Activated naive CD4-positive, alpha-beta T cell treated with anti-CD3 and anti-CD28 coated beads, Interleukin-2, amount 50 U/mL, for 24 hours (primary cell): Measurements from ENCODE around the gene ZNF304.
A peak's percentile ranks its signal among the peaks of the same experiment; 100 is the strongest.

Experiments
- H3K27ac Mint-ChIP-seq: one replicate; pipeline ENCODE4 v1.8.0; 2021; ENCODE audit warnings: mild to moderate bottlenecking, mixed read lengths
- H3K27me3 Mint-ChIP-seq: one replicate; pipeline ENCODE4 v1.8.0; 2021; ENCODE audit warnings: mixed read lengths
- H3K36me3 Mint-ChIP-seq: one replicate; pipeline ENCODE4 v1.8.0; 2021; ENCODE audit warnings: mixed read lengths
- H3K4me1 Mint-ChIP-seq: one replicate; pipeline ENCODE4 v1.8.0; 2021; ENCODE audit warnings: mixed read lengths
- H3K4me3 Mint-ChIP-seq: one replicate; pipeline ENCODE4 v1.8.0; 2021; ENCODE audit warnings: mild to moderate bottlenecking, mixed read lengths
- H3K9me3 Mint-ChIP-seq: one replicate; pipeline ENCODE4 v1.8.0; 2021; ENCODE audit warnings: mixed read lengths

The ZNF304 gene

DNA sequence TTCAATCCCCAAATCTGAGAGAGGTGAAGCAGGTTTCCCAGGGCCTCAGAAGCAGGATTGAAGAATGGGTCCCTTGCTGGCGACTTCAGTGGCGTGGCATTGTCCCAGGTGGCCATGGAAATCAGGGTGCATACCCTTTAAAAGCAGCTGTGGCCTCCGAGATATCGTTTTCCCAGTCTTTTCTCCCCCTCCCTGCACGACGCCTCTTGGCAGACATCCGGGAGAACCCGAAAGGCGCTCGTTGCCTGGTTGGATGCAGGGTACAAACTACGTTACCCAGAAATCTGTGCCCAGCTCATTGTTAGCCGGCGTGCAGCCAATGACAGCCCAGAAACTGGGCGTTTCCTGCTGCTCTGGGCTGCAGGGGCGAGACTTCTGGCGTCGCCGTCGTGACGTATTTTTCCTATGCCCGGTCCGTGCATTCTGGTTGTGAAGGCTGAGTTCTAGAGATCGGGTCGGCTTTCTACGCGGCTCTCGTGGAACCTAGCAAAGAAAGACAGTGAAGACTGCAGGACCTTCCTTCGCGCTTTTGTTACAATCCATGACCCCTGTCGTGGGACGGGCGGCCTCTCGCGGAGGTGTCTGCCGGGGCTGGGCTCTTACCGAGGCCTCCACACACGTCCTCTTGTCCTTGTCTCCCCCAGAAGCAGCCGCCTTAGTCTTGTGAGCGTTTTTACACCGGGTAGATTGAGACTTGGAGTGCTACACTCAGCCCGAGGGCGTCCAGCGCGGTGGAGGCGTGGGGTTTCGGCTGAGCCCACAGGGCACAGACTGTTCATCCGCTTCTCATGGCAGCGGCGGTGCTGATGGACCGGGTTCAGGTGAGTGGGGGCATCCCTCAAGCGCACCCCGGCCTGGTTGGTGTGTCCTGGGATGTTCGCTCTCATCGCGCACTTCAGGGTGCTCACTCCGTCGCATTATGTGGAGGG, at the start of gene ZNF304:
TSS of gene ZNF304 (plus strand) at position 395 of the 929 bp plus-strand sequence. CDS start at position 789, 394 bp downstream.
- H3K27me3 Mint-ChIP-seq: peaks cover 8% of the 10 kb centered on the region
- H3K4me1 Mint-ChIP-seq: peaks cover 35% of the 10 kb centered on the region
- peaks cover 47% of the 10 kb centered on the region for H3K36me3 Mint-ChIP-seq
- peak within 1 kb of the TSS; percentile 95 for H3K4me3 Mint-ChIP-seq
- H3K9me3 Mint-ChIP-seq: peaks cover 25% of the 10 kb centered on the region
- peak within 1 kb of the TSS; percentile 79 for H3K27ac Mint-ChIP-seq

DNA sequence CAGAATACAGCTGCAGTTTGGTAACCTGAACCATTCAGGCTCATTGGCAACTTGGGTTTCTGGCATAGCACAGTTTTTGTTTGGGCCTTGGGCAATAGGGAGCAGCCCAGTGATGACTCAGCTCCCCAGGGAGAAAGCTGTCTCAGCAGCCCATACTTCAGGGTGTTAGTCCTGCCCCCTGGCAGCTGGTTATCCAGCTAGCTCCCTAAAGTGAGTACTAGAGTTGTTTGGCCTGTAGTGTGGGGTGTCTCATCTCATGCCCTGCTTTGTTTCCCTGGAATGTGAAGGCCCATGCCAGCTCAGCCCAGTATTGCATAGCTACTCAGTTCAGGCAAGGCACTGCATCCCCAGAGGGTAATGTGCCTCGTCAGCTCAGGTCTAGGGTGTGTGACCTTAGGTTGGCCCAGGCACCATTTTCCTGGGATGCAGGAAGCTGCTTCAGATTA, 49.0 kb upstream of the ZNF304 start:
- peaks cover 55% of the 10 kb centered on the region for H3K36me3 Mint-ChIP-seq
- no peaks in the 10 kb centered on the region for H3K27me3 Mint-ChIP-seq
- H3K4me3 Mint-ChIP-seq: no peak overlapping the region
- H3K9me3 Mint-ChIP-seq: peaks cover 18% of the 10 kb centered on the region
- H3K27ac Mint-ChIP-seq: no peak overlapping the region
- H3K4me1 Mint-ChIP-seq: peaks cover 17% of the 10 kb centered on the region

DNA sequence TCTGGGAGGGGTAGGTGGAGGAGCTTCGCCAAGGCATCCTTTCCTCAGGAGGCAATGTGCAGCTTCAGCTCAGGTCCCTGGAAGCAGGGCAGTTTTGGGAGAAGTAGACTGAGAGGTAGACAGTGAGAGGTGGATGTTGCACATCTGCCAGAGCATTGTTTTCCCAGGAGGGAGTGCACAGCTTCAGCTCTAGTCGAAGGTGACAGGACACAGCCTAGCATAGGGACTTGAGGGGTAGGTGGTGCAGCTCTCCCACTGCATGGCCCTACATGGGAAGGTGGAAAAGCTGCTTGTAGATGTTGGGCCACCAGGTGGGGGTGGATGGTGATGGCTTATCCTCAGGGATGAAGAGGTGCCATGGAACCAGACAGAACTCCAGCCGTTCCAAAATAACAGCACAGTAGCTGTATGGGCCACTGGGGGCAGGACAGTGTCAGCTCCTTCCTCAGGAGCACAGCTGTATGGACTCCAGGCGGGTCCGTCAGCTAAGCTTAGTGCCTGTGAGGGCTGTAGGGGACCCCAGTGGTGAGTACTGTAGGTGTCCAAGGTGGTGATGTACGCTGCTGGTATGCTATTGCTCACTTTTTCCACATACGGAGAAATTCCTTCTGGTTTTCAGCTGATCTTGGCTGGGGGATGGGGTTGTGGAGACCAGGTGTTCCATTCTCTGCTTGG, 48.2 kb upstream of the ZNF304 start:
- Mint-ChIP-seq H3K4me1 (peaks cover 11% of the 10 kb centered on the region), H3K4me3 (no peak overlapping the region), H3K36me3 (peaks cover 48% of the 10 kb centered on the region), H3K27ac (no peak overlapping the region), H3K9me3 (peaks cover 14% of the 10 kb centered on the region), H3K27me3 (no peaks in the 10 kb centered on the region)

DNA sequence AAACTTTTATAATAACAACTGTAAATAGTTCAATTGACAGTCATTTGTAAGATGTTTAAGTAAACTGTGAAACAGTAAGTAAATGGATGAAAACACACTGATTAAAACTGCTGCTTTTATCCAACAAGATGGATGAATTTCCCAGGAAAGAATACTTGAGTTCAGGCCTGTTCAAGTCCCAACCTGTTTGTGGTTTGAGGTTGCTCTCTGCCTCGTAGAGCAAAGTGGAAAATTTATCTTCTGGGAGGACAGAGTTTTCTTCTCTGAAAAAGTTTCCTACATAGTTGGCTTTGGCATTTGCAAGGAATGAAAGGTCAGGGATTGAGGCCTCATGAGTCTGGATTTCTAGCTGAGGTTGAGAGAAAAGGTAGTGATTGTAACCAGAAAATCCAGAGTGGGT, 46.0 kb upstream of the ZNF304 start:
- Mint-ChIP-seq H3K36me3 (peaks cover 37% of the 10 kb centered on the region), H3K9me3 (peaks cover 18% of the 10 kb centered on the region), H3K4me1 (peaks cover 3% of the 10 kb centered on the region), H3K4me3 (no peak overlapping the region), H3K27ac (no peak overlapping the region), H3K27me3 (no peaks in the 10 kb centered on the region)

DNA sequence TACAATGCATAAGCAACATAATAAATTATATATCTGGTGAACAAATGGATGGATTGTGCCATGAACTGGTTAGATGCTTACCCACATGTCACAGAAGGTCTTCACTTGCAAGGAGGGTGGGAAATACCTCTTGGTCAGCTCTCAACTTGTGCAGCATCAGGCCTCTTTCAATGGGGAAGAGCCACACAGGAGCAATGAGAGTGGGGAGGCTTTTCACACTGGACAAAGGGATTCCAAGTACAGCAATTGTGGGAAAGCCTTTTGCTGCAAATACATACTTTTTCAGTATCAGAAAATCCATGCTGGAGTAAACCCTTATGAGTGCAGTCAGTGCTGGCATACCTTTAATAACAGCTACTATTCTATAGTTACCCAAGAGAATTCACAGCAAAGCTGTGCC, 42.6 kb upstream of the ZNF304 start:
- Mint-ChIP-seq H3K4me3 (no peak overlapping the region), H3K4me1 (peaks cover 4% of the 10 kb centered on the region), H3K27me3 (no peaks in the 10 kb centered on the region), H3K36me3 (peaks cover 14% of the 10 kb centered on the region), H3K27ac (no peak overlapping the region), H3K9me3 (peaks cover 10% of the 10 kb centered on the region)

DNA sequence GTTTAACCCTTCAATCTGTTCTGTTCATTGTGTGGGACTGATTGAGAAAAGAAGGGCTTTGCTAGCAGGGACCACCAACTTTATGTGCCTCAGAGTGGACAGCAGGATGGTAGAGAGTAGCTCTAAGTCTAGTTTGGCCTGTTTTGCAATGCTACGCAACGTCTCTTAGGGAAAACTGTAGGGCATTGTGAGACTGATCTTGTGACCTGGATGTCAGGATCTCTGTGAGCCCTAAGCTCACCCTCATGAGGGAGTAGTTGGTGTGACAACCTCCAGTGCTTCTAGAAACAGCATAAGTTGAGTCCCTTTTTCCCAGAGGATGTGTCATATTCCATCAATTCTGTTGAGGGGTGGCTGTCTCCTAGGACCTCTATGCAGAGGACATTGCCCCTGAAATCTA, 40.3 kb upstream of the ZNF304 start:
- Mint-ChIP-seq H3K36me3 (peaks cover 12% of the 10 kb centered on the region), H3K4me1 (peaks cover 4% of the 10 kb centered on the region), H3K9me3 (peaks cover 20% of the 10 kb centered on the region), H3K27ac (no peak overlapping the region), H3K27me3 (peaks cover 8% of the 10 kb centered on the region), H3K4me3 (no peak overlapping the region)

DNA sequence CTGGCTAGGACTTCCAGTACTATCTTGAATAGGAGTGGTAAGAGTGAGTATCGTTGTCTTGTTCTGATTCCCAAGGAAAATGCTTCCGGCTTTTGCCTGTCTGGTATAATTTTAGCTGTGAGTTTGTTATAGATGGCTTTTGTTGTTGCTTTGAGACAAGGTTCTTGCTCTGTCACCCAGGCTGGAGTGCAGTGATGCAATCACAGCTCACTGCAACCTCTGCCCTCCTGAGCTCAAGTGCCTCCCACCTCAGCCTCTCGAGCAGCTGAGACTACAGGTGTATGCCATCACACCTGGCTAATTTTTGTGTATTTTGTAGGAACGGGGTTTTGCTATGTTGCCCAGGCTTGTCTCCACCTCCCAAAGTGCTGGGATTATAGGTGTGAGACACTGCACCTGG, 36.9 kb upstream of the ZNF304 start:
- H3K27ac Mint-ChIP-seq: no peak overlapping the region
- peaks cover 18% of the 10 kb centered on the region for H3K36me3 Mint-ChIP-seq
- H3K4me1 Mint-ChIP-seq: peaks cover 4% of the 10 kb centered on the region
- H3K27me3 Mint-ChIP-seq: peaks cover 19% of the 10 kb centered on the region
- H3K4me3 Mint-ChIP-seq: no peak overlapping the region
- peaks cover 30% of the 10 kb centered on the region for H3K9me3 Mint-ChIP-seq

DNA sequence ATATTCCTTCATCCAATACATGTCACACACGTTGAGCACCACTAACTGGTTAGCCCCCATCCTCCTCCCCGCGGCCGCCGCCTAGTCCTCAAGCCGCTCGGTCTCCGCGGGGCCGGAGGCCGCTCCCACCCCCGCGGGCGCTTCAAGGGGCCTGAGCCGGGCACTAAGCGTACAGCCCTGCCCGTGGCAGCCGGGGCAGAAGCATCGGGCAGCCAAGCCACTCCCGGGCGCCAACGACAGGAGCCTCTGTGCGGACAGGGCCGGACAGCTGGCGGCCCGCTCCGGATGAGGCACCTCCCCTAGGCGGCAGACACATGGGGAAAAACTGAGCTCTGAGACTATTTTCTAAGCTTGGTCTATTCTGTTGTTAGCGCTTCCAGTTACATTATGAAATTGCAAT, 33.6 kb upstream of the ZNF304 start:
- H3K4me3 Mint-ChIP-seq: no peak overlapping the region
- H3K9me3 Mint-ChIP-seq: peaks cover 31% of the 10 kb centered on the region
- H3K4me1 Mint-ChIP-seq: peaks cover 25% of the 10 kb centered on the region
- H3K36me3 Mint-ChIP-seq: peaks cover 26% of the 10 kb centered on the region
- H3K27me3 Mint-ChIP-seq: peaks cover 19% of the 10 kb centered on the region
- H3K27ac Mint-ChIP-seq: no peak overlapping the region

DNA sequence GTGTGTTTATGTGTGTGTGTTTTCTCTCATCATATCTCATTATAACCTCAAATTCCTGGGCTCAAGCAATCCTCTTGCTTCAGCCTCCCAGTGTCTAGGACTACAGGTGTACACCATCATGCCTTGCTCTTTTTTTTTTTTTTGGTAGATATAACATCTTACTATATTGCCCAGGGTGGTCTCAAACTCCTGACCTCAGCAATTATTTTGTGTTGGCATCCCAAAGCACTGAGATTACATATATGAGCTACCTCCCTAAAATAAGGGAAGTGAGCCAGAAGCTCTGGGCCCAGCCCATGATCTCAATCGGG, 31.2 kb upstream of the ZNF304 start:
- Mint-ChIP-seq H3K27me3 (peaks cover 19% of the 10 kb centered on the region), H3K4me1 (peaks cover 29% of the 10 kb centered on the region), H3K36me3 (peaks cover 45% of the 10 kb centered on the region), H3K4me3 (peak overlapping the region; percentile 97), H3K27ac (peak overlapping the region; percentile 96), H3K9me3 (peaks cover 39% of the 10 kb centered on the region)

DNA sequence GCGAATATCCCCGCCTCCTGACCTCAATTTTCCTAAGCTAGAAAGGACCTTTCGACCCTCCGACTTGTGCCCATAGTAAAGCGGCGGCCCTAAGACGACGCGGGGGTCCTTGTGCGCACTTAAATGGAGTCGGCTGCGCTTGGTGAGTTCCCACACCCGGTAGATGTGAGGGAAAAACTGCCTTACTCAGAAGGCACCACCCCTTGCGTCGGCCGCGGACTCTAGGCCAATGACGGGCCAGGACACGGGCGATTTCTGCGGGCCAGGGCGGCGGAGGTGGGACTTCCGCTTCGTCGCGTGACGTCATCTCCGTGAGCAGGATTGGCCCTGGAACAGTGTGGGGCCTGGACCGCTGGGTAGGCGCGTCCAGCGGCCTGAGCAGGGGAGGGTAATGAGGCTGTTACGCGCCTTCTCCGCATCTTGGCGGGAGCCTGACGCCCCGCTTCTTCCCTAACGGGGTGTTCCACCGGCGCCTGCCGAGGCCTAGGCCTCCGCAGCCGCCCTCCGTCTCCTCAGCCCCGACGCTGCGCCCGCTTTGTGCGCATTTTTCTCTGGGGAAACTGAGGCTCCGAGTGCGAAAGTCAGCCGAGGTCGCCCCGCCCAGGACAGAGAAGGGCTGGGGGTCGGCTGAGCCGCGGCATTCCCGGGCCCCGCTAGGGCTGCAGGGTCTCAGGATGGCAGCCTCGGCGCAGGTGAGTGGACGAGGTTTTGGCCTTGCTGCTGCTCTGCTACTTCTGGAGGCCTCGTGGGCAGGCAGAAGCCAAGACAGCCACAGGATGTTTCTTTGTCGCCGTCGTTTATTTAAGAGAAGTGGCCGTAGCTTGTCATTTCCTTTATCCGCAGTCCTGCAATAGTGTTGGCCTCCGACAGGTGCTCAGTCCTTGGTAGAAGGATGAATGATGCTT, 30.6 kb upstream of the ZNF304 start, which contains the start of gene ZNF543:
TSS of gene ZNF543 (plus strand) at position 293 of the 905 bp plus-strand sequence. CDS start at position 675, 382 bp downstream.
- Mint-ChIP-seq H3K4me1 (peaks cover 29% of the 10 kb centered on the region), H3K27ac (peak within 1 kb of the TSS; percentile 96), H3K4me3 (peak within 1 kb of the TSS; percentile 97), H3K27me3 (peaks cover 14% of the 10 kb centered on the region), H3K9me3 (peaks cover 36% of the 10 kb centered on the region), H3K36me3 (peaks cover 45% of the 10 kb centered on the region)

DNA sequence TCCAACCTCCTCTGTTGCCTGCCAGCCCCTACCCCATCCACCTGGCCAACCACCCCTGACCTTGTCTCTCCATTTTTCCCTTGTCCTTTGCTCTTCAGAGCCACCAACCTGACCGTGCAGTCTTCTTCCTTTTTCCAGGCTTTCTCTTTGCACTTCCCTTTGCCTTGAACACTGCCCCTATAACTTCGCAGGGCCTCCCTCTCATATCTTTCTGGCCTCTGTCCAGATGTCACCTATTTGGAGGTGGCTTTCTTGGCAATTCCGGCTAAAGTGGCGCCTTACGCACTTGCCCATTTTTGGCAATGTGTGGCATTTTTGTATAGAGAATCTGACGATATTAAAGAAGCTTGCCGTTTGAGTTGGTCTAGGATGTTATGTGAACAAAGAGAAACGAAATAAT, 30.0 kb upstream of the ZNF304 start:
- Mint-ChIP-seq H3K9me3 (peaks cover 29% of the 10 kb centered on the region), H3K27me3 (peaks cover 8% of the 10 kb centered on the region), H3K36me3 (peaks cover 46% of the 10 kb centered on the region), H3K4me1 (peaks cover 29% of the 10 kb centered on the region), H3K4me3 (peak overlapping the region; percentile 97), H3K27ac (peak overlapping the region; percentile 80)

DNA sequence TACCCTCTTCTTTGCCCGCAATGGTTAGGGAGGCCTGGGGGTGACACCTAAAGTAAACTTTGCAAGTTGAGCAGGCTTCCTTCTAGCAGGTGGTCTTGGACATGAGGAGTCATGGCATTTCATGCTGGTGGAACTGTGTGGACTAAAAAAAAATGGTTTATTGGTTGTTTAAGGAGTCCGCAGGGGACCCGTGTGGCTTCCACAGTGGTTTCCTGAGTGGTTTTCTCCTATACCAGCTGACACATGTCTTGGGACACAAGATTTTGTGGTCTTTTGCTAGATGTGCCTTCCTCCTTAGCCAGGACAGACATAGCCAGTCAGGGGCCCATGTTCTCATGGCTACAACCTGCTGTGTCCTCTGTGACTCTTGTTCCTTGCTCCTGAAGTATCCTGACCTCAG, 29.3 kb upstream of the ZNF304 start:
- H3K36me3 Mint-ChIP-seq: peaks cover 48% of the 10 kb centered on the region
- peak overlapping the region; percentile 97 for H3K4me3 Mint-ChIP-seq
- no peak overlapping the region for H3K27ac Mint-ChIP-seq
- H3K9me3 Mint-ChIP-seq: peaks cover 23% of the 10 kb centered on the region
- H3K27me3 Mint-ChIP-seq: peaks cover 5% of the 10 kb centered on the region
- H3K4me1 Mint-ChIP-seq: peaks cover 29% of the 10 kb centered on the region

DNA sequence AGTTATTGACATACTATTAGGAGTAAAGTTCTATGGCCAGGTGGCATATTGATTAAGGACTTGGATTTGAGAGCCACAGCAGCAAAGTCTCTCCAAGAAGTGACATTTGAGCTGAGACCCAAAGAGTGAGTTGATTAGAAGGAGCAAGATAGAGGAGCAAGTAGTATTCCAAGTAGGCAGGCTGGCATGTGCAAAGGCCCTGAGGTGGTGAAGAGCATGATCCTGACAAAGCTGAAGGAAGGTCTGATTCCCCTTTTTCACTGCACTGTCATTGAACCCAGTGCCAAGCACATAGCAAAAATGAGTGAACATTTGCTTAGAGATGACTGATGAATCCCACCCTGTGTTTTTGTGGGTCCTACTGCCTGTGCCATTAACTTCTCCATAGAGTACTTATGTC, 26.1 kb upstream of the ZNF304 start:
- peaks cover 14% of the 10 kb centered on the region for H3K9me3 Mint-ChIP-seq

DNA sequence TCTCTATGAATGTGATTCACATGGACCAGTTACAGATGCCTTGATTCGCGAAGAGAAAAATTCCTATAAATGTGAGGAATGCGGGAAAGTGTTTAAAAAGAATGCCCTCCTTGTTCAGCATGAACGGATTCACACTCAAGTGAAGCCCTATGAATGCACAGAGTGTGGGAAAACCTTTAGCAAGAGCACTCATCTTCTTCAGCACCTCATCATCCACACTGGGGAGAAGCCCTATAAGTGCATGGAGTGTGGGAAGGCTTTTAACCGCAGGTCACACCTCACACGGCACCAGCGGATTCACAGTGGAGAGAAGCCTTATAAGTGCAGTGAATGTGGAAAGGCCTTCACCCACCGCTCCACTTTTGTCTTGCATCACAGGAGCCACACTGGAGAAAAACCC, 23.1 kb upstream of the ZNF304 start:
- no peak overlapping the region for H3K4me3 Mint-ChIP-seq

More for the DNA sequence above, 26.1 kb upstream of the ZNF304 start:
- Mint-ChIP-seq H3K36me3 (peaks cover 74% of the 10 kb centered on the region), H3K4me1 (peaks cover 23% of the 10 kb centered on the region), H3K27ac (no peak overlapping the region), H3K4me3 (no peak overlapping the region), H3K27me3 (no peaks in the 10 kb centered on the region)

DNA sequence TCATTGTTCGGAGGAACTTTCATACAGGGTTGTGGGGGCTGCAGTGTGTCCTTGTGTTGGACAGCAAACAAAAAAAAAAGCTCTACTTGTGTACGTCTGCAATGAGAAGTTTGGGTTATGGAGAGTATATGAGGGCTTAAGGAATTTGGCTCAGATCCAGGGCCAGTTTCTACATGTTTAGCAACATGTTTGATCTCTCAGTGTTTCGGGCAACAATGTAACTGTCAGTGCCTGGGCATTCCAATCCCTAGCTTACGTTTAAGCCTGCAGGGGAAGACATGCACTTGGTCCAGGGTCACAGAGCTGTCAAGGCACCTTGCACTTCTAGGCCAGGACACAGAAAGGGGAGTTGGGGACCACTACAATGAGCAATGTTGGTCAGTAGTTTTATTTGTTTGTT, 16.9 kb upstream of the ZNF304 start:
- no peaks in the 10 kb centered on the region for H3K27me3 Mint-ChIP-seq
- no peaks in the 10 kb centered on the region for H3K4me1 Mint-ChIP-seq
- H3K9me3 Mint-ChIP-seq: peaks cover 25% of the 10 kb centered on the region
- H3K36me3 Mint-ChIP-seq: peaks cover 38% of the 10 kb centered on the region
- H3K27ac Mint-ChIP-seq: no peak overlapping the region
- no peak overlapping the region for H3K4me3 Mint-ChIP-seq

More for the DNA sequence above, 23.1 kb upstream of the ZNF304 start:
- Mint-ChIP-seq H3K9me3 (peaks cover 11% of the 10 kb centered on the region), H3K36me3 (peaks cover 71% of the 10 kb centered on the region), H3K4me1 (no peaks in the 10 kb centered on the region), H3K27me3 (no peaks in the 10 kb centered on the region), H3K27ac (no peak overlapping the region)
